Fibroblast of villous mesenchyme (primary cell): ENCODE results near the gene PCSK5. TPM values are rescaled to one million over a fixed set of nuclear protein-coding genes. Genes with fewer than 3 reads are reported as not detected.

Experiments
- DNase-seq: peaks from one replicate; pipeline ENCODE4 v3.0.0-alpha.2; 2010; ENCODE audit warnings: low read depth
- H3K4me3 ChIP-seq: 2 replicates; pipeline ENCODE4 v1.5.1; 2011; ENCODE audit warnings: low read depth, mild to moderate bottlenecking, low read length
- CTCF ChIP-seq: IDR thresholded peaks from 2 replicates; pipeline ENCODE4 v1.5.1; 2012; ENCODE audit warnings: low read depth, mild to moderate bottlenecking, low read length; ENCODE audit not compliant: insufficient read depth
- total RNA-seq: library from RNA; depleted of rRNA; stranded (reverse); fragments of >200 nt; gene quantifications from 2 replicates; pipeline ENCODE4 v1.2.3, GENCODE V29; 2012

Gene PCSK5
- total RNA-seq, 1 donor: 1.7 TPM

DNA sequence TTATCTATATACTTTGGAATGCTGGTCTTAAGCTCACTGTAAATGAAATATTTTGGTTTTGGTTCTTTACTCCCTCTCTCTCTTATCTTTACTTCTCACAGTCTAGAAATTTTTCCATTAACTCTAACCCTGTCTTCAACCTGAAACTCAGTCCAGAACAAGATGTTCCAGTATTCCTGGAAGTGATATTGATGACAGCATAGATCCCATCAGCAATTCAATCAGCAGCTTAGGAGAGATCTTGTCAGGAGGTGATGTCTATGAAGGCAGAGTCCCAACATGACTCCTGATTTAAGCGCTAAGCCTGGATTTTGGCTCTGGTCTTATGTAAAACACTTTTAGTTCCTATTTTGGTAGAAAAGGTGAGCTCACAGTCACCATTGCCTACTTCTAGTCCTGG lies 451.1 kb downstream of the PCSK5 start:
- H3K4me3 ChIP-seq: no peak overlapping the region
- TF ChIP-seq CTCF: no peak
- DNase-seq: no peak

GRCh38 chr9:76342201-76342600 lies 451.7 kb downstream of the PCSK5 start:
- H3K4me3 ChIP-seq: no peak overlapping the region
- no peak for DNase-seq
- TF ChIP-seq CTCF: no peak

DNA sequence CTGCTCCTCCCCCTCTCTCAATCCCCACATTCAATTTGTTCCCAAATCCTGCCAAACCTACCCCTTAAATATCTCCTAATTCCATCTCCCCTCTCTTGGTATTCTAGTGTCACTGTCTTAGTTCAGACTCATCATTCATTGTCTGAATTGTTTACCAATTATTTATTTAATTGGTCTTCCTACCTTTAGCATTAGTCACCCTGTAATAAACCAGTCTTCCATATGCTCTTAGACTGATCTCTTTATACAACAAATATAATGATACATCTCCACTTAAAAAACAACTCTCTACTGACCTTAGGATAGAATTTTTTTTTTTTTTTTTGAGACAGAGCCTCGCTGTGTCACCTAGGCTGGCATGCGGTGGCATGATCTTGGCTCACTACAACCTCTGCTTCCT lies 452.4 kb downstream of the PCSK5 start:
- no peak overlapping the region for H3K4me3 ChIP-seq
- no peak for TF ChIP-seq CTCF
- no peak for DNase-seq

DNA sequence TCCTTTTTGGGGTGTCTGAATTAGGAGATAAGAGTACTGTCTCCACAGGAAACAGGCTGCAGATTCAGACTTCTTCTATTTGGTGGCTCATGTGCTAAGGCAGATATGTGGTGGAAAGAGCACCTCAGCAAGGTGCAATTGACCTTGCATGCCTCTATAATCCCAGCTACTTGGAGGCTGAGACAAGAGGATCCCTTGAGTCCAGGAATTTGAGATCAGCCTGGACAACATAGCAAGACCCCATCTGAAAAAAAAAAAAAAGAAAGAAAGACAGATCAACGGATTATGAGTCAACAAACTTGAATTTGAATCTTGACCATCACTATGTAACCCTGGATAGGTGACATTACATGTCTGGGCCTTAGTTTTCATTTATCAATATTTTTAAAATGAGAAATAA lies 459.4 kb downstream of the PCSK5 start:
- DNase-seq: no peak
- TF ChIP-seq CTCF: no peak
- H3K4me3 ChIP-seq: no peak overlapping the region

GRCh38 chr9:76351006-76351405 lies 460.5 kb downstream of the PCSK5 start:
- DNase-seq: no peak
- TF ChIP-seq CTCF: no peak
- H3K4me3 ChIP-seq: no peak overlapping the region

- H3K4me3 ChIP-seq: no peak overlapping the region
- no peak for TF ChIP-seq CTCF
- no peak for DNase-seq
Observed at GRCh38 chr9:76352026-76352620, 461.6 kb downstream of the PCSK5 start.

DNA sequence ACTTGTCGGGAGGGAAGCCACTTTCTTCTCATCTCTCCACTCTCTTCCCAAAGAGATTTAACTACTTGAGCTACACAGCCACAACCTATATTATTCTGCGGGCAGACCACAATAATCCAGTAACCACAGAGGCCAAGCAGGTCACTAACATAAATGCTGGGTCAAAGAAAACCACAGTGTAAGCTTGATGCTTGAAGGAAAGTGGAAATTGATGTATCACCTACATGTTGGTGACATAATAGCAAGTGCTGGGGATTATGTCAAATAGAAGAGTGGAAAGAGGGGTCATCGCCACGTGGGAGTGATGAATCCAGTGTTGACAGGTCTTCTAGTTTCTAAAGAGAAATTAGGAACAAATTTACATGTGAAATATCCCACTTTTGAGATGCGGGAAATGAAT lies 462.8 kb downstream of the PCSK5 start:
- DNase-seq: peak; percentile 21
- H3K4me3 ChIP-seq: no peak overlapping the region
- no peak for TF ChIP-seq CTCF
